ENCODE data around the gene DLX3. TPM values are rescaled to one million over a fixed set of nuclear protein-coding genes. Genes with fewer than 3 reads are reported as not detected.

DLX3 gene
- total RNA-seq, 1 donor from 2014 or later: 0.12 TPM

GRCh38 chr17:49992933-49993422 is 2.0 kb downstream of the DLX3 start:
- H3K4me1 Mint-ChIP-seq: peaks cover 18% of the 10 kb centered on the region
- intact Hi-C loops (cut with micrococcal nuclease): loop anchor here (10.0 kb wide), 1 partner anchor 288 kb away; the partner anchor contains the start of gene SLC35B1
- H3K4me3 Mint-ChIP-seq: peak overlapping the region; percentile 55

GRCh38 chr17:49992191-49992932 is 2.7 kb downstream of the DLX3 start:
- intact Hi-C loops (cut with micrococcal nuclease): loop anchor here (10.0 kb wide), 1 partner anchor 288 kb away; the partner anchor contains the start of gene SLC35B1
- Mint-ChIP-seq H3K27ac (no peak overlapping the region), H3K9me3 (no peaks in the 10 kb centered on the region), H3K27me3 (peaks cover 80% of the 10 kb centered on the region), H3K4me3 (peak overlapping the region; percentile 55), H3K36me3 (ENCODE audit: low read depth) (no peaks in the 10 kb centered on the region), H3K4me1 (peaks cover 18% of the 10 kb centered on the region)
- no peak for DNase-seq

More at GRCh38 chr17:49992933-49993422, 2.0 kb downstream of the DLX3 start:
- Mint-ChIP-seq H3K27me3 (peaks cover 79% of the 10 kb centered on the region), H3K27ac (no peak overlapping the region), H3K9me3 (no peaks in the 10 kb centered on the region), H3K36me3 (ENCODE audit: low read depth) (no peaks in the 10 kb centered on the region)
- no peak for DNase-seq

- H3K27ac Mint-ChIP-seq: no peak overlapping the region
- peaks cover 15% of the 10 kb centered on the region for H3K4me1 Mint-ChIP-seq
- DNase-seq: no peak
- intact Hi-C loops (cut with micrococcal nuclease): loop anchor here (10.0 kb wide), 1 partner anchor 287 kb away; the partner anchor contains the start of gene SLC35B1
- peaks cover 84% of the 10 kb centered on the region for H3K27me3 Mint-ChIP-seq
- no peaks in the 10 kb centered on the region for H3K9me3 Mint-ChIP-seq
- H3K4me3 Mint-ChIP-seq: no peak overlapping the region
- no peaks in the 10 kb centered on the region for H3K36me3 Mint-ChIP-seq (ENCODE audit: low read depth)
Observed at GRCh38 chr17:49991409-49991808, 3.6 kb downstream of the DLX3 start.

- peaks cover 14% of the 10 kb centered on the region for H3K4me1 Mint-ChIP-seq
- H3K36me3 Mint-ChIP-seq (ENCODE audit: low read depth): no peaks in the 10 kb centered on the region
- intact Hi-C loops (cut with micrococcal nuclease): loop anchor here (10.0 kb wide), 1 partner anchor 286 kb away; the partner anchor contains the start of gene SLC35B1
- H3K27me3 Mint-ChIP-seq: peaks cover 80% of the 10 kb centered on the region
- H3K27ac Mint-ChIP-seq: no peak overlapping the region
- H3K4me3 Mint-ChIP-seq: no peak overlapping the region
- no peaks in the 10 kb centered on the region for H3K9me3 Mint-ChIP-seq
- DNase-seq: no peak
Observed at GRCh38 chr17:49990921-49991320, 4.1 kb downstream of the DLX3 start.

- Mint-ChIP-seq H3K27ac (no peak overlapping the region), H3K36me3 (ENCODE audit: low read depth) (no peaks in the 10 kb centered on the region)
Observed at GRCh38 chr17:49990331-49990730, 4.7 kb downstream of the DLX3 start.

GRCh38 chr17:49989518-49989880 is 5.5 kb downstream of the DLX3 start:
- H3K4me1 Mint-ChIP-seq: peaks cover 8% of the 10 kb centered on the region
- no peaks in the 10 kb centered on the region for H3K9me3 Mint-ChIP-seq
- intact Hi-C loops (cut with micrococcal nuclease): no loop called here
- no peak for DNase-seq
- H3K27me3 Mint-ChIP-seq: peaks cover 72% of the 10 kb centered on the region
- no peak overlapping the region for H3K4me3 Mint-ChIP-seq
- no peak overlapping the region for H3K27ac Mint-ChIP-seq
- H3K36me3 Mint-ChIP-seq (ENCODE audit: low read depth): no peaks in the 10 kb centered on the region

More at GRCh38 chr17:49990331-49990730, 4.7 kb downstream of the DLX3 start:
- intact Hi-C loops (cut with micrococcal nuclease): loop anchor here (10.0 kb wide), 1 partner anchor 286 kb away; the partner anchor contains the start of gene SLC35B1
- Mint-ChIP-seq H3K27me3 (peaks cover 76% of the 10 kb centered on the region), H3K4me3 (no peak overlapping the region), H3K4me1 (peaks cover 12% of the 10 kb centered on the region), H3K9me3 (no peaks in the 10 kb centered on the region)
- no peak for DNase-seq

- DNase-seq: no peak
- H3K27ac Mint-ChIP-seq: no peak overlapping the region
- intact Hi-C loops (cut with micrococcal nuclease): no loop called here
- H3K4me3 Mint-ChIP-seq: no peak overlapping the region
- peaks cover 69% of the 10 kb centered on the region for H3K27me3 Mint-ChIP-seq
- no peaks in the 10 kb centered on the region for H3K9me3 Mint-ChIP-seq
- no peaks in the 10 kb centered on the region for H3K36me3 Mint-ChIP-seq (ENCODE audit: low read depth)
- peaks cover 1% of the 10 kb centered on the region for H3K4me1 Mint-ChIP-seq
Observed at GRCh38 chr17:49987681-49988441, 7.2 kb downstream of the DLX3 start.

- Mint-ChIP-seq H3K4me3 (no peak overlapping the region), H3K9me3 (no peaks in the 10 kb centered on the region), H3K4me1 (no peaks in the 10 kb centered on the region), H3K27me3 (peaks cover 67% of the 10 kb centered on the region), H3K36me3 (ENCODE audit: low read depth) (no peaks in the 10 kb centered on the region), H3K27ac (no peak overlapping the region)
- intact Hi-C loops (cut with micrococcal nuclease): no loop called here
- DNase-seq: no peak
Observed at GRCh38 chr17:49987290-49987585, 7.8 kb downstream of the DLX3 start.

GRCh38 chr17:49986396-49987289 is 8.4 kb downstream of the DLX3 start:
- intact Hi-C loops (cut with micrococcal nuclease): no loop called here
- DNase-seq: no peak
- no peak overlapping the region for H3K27ac Mint-ChIP-seq
- no peak overlapping the region for H3K4me3 Mint-ChIP-seq
- H3K4me1 Mint-ChIP-seq: no peaks in the 10 kb centered on the region
- H3K9me3 Mint-ChIP-seq: no peaks in the 10 kb centered on the region
- H3K36me3 Mint-ChIP-seq (ENCODE audit: low read depth): no peaks in the 10 kb centered on the region
- peaks cover 67% of the 10 kb centered on the region for H3K27me3 Mint-ChIP-seq

GRCh38 chr17:49985310-49985990 is 9.6 kb downstream of the DLX3 start:
- no peak overlapping the region for H3K27ac Mint-ChIP-seq

GRCh38 chr17:49984776-49985175 is 10.2 kb downstream of the DLX3 start:
- H3K4me3 Mint-ChIP-seq: no peak overlapping the region
- H3K4me1 Mint-ChIP-seq: no peaks in the 10 kb centered on the region
- H3K27ac Mint-ChIP-seq: no peak overlapping the region
- intact Hi-C loops (cut with micrococcal nuclease): no loop called here
- H3K36me3 Mint-ChIP-seq (ENCODE audit: low read depth): no peaks in the 10 kb centered on the region
- no peak for DNase-seq
- H3K27me3 Mint-ChIP-seq: peaks cover 63% of the 10 kb centered on the region
- no peaks in the 10 kb centered on the region for H3K9me3 Mint-ChIP-seq

More at GRCh38 chr17:49985310-49985990, 9.6 kb downstream of the DLX3 start:
- no peaks in the 10 kb centered on the region for H3K9me3 Mint-ChIP-seq
- intact Hi-C loops (cut with micrococcal nuclease): no loop called here
- DNase-seq: no peak
- H3K4me3 Mint-ChIP-seq: no peak overlapping the region
- H3K4me1 Mint-ChIP-seq: no peaks in the 10 kb centered on the region
- no peaks in the 10 kb centered on the region for H3K36me3 Mint-ChIP-seq (ENCODE audit: low read depth)
- H3K27me3 Mint-ChIP-seq: peaks cover 65% of the 10 kb centered on the region

GRCh38 chr17:49984283-49984682 is 10.7 kb downstream of the DLX3 start:
- DNase-seq: no peak
- Mint-ChIP-seq H3K4me3 (no peak overlapping the region), H3K36me3 (ENCODE audit: low read depth) (no peaks in the 10 kb centered on the region), H3K27me3 (peaks cover 60% of the 10 kb centered on the region), H3K9me3 (no peaks in the 10 kb centered on the region), H3K4me1 (no peaks in the 10 kb centered on the region), H3K27ac (no peak overlapping the region)
- intact Hi-C loops (cut with micrococcal nuclease): no loop called here

GRCh38 chr17:49980703-49981197 is 14.3 kb downstream of the DLX3 start:
- Mint-ChIP-seq H3K36me3 (ENCODE audit: low read depth) (no peaks in the 10 kb centered on the region), H3K4me3 (no peak overlapping the region), H3K27me3 (peaks cover 47% of the 10 kb centered on the region), H3K27ac (no peak overlapping the region), H3K4me1 (no peaks in the 10 kb centered on the region), H3K9me3 (no peaks in the 10 kb centered on the region)
- intact Hi-C loops (cut with micrococcal nuclease): no loop called here
- DNase-seq: no peak
